LNCAP (cell line): ENCODE measurements around the gene RAB40B.

ENCODE experiments used
- TF ChIP-seq, protein P1 (sequence below): fragments of 450-650 bp; IDR thresholded peaks from 2 replicates; pipeline ENCODE4 v1.5.1; 2017; ENCODE audit warnings: mild to moderate bottlenecking

RAB40B gene

DNA sequence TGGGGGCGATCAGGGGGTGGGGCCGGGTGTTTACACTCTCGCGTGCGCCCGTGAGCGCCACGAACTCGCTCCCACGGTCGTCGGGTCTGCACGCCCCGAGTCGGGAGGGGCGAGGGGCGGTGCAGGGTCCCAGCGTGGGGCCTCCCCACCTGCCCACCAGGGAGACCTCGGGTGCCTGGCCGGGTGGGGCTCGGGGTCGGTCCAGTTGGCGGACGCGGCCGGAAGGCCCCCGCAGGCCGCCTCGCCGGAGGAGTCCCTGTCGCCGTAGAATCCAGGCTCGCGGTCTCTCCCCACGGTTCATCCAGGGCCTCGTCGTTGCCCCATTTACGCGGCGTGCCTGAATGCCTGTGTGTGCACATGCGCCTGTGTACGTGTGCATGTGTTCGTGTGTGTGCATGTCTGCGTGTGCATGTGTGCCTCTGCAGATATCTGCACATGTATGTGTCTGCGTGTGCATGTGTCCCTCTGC lies 510 bp upstream of the RAB40B start:
- TF ChIP-seq, protein P1, sequence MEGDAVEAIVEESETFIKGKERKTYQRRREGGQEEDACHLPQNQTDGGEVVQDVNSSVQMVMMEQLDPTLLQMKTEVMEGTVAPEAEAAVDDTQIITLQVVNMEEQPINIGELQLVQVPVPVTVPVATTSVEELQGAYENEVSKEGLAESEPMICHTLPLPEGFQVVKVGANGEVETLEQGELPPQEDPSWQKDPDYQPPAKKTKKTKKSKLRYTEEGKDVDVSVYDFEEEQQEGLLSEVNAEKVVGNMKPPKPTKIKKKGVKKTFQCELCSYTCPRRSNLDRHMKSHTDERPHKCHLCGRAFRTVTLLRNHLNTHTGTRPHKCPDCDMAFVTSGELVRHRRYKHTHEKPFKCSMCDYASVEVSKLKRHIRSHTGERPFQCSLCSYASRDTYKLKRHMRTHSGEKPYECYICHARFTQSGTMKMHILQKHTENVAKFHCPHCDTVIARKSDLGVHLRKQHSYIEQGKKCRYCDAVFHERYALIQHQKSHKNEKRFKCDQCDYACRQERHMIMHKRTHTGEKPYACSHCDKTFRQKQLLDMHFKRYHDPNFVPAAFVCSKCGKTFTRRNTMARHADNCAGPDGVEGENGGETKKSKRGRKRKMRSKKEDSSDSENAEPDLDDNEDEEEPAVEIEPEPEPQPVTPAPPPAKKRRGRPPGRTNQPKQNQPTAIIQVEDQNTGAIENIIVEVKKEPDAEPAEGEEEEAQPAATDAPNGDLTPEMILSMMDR = no peak

DNA sequence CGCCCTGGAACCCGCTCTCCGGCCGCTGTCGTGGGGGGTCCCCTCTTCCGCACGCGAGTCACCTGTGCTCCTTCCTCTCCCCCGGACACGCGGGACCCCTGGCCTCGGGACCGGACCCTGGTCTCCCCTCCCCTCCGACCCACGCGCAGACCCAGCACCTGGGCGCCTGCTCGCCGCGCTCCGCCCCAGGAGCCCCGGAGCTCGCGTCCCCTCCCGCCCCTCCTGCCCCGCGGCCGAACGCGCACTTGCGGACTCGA lies 762 bp downstream of the RAB40B start:
- TF ChIP-seq, protein P1 = no peak

DNA sequence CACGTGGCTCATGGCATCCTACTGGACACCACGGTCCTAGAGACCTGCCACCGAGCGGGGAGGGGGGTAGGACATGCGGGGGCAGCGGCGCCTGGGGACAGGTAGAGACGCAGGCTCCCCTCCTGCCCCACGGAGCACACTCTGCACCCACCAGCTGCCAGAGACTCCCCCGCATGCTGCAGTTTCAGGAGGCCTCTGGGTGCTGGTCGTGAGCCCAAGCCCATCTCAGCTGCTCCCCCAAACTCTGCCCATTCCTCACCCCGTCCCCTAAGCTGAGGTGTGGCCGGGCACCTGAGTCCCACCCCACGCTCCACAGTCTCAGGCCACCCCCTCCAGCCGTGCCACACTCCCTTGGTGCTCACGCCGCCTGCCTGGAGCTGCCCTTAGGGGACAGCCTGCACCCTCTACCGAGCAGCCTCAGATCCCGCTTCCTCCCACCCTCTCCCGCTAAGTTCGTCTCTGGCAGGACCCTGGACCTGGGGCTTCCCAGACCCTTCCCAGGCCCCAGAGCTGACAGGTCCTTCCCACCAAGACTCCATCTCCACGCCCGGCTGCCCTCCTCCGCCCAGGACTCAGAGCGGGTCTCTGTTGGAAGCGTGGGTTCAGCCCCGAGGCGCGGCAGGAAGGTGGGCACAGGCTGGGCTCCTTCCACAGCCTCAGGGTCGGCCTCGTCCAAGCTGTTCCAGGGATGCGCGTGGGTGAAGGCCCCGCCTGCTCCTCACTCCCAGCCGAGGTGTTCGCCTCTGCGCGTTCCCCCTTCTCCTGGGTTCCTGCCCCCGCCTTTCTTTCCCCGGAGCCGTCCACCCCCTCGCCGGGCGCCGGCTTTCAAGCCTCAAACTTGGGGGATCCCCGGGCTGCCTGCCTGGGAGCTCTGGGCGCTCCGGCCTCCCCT lies 1.3 kb downstream of the RAB40B start:
- TF ChIP-seq, protein P1 = no peak

DNA sequence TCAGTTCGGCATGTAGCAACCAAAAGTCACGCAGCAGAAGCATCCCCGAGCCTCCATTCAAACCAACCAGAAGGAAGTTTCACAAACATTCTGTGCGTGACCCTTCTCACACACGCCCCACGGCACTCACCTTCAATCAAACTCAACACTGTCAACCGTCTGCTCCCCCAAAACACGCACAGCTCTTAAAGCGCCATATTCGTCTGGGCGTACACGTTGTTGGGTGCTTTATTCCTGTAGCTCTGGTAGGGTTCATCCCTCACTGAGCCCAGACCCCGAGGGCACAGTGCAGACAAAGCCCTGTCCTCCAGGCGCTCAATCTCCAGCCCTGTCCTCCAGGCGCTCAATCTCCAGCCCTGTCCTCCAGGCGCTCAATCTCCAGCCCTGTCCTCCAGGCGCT lies 2.2 kb downstream of the RAB40B start:
- TF ChIP-seq, protein P1 = no peak

DNA sequence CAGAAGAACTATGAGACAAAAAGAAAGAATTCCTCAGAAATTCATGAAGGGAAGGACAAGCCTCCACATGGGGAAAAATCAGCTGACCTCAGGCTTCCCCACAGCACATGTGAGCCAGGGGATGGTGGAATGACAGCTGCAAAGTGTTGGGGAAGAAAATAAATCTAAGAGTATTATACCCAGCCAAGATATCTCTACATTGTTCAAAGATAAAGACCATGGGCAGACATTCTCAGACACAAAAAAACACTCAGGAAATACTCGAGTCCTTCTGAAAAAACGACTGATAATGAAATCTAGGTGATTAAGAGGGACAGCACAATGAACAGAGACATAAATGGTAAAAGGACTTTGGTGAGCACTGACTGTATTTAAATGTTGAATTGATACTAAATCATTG lies 3.9 kb downstream of the RAB40B start:
- TF ChIP-seq, protein P1 = no peak

DNA sequence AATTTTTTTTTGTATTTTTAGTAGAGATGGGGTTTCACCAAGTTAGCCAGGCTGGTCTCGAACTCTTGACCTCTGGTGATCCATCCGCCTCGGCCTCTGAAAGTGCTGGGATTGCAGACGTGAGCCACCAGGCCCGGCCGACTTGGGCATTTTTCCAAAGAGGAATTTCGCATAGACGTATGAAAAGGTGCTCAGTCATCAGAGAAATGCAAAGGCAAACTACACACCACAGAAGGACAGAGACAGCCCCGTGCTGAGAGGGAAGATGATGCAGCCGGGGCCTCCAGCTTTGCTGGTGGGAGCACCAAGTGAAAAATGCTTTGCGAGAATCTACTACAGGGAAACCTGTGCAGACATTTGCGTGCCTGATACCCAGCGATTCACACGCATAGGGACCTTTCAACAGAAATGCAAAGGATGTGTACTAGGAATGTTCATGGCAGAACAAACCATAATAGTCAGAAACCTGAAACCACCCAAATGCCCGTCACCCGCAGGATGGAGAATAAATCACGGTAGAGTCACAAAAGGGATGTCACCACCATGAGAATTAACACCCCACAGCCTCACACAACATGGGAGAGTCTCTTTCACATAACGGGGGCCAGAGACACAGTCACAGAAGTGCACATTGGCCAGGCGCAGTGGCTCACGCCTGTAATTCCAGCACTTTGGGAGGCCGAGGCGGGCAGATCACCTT lies 5.2 kb downstream of the RAB40B start:
- TF ChIP-seq, protein P1 = no peak

DNA sequence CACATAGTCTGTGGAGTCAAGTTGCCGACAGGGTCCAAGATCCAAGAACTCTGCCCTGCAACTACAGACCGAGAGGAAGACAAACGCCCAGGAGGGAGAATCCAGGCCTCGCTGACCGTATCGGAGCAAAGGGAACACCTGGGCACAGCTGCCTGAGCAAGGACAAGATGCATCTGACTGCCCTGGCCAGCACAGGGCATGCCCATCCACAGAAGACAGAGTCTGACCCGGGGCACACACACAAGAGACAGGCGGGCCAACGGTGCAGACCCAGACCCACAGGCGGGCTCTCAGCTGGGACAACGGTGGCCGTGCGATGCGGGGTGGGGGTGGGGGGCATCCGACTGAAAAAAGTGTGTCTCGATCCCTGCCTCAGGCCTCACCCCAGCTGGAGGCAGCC lies 6.2 kb downstream of the RAB40B start:
- TF ChIP-seq, protein P1 = no peak
